T-helper 22 cell (primary cell): ENCODE measurements around the gene HLA-A.

ENCODE experiments used
- DNase-seq: peaks from one replicate; pipeline ENCODE4 v3.0.0-alpha.2; 2020; ENCODE audit warnings: low read depth

The HLA-A gene

DNA sequence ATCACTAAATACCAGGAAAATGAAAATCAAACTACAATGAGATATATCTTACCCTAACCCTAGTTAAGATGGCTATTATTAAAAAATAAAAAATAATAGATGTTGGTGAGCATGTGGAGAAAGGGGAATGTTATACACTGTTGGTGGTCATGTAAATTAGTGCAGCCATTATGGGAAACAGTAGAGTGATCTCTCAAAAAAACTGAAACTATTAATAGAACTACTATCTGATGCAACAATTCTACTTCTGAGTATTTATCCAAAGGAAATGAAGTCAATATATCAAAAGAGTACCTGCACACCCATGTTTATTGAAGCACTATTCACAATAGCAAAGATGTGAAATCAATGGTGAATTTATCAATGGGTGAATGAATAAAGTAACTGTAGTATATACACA, 48.6 kb downstream of the HLA-A start:
- DNase-seq: no peak

DNA sequence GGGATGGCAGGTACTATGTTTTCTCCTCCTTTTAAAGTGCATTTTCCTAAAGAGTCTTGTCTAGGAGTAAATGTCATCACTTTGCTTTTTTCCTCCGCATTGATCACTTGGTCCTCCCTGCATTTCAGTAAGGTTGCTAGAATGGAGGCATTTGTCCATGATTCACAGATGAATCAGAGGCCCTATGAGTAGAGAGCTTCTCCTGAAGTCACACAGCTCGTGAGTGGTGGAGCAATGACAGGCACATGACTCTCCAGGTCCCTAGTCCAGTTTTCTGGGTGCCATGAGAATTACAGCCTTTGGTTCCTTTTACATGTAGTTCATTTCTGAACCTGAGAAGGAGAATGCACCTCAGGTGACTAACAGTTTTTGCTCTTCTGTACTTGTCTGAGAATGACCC, 50.5 kb downstream of the HLA-A start:
- DNase-seq: no peak

DNA sequence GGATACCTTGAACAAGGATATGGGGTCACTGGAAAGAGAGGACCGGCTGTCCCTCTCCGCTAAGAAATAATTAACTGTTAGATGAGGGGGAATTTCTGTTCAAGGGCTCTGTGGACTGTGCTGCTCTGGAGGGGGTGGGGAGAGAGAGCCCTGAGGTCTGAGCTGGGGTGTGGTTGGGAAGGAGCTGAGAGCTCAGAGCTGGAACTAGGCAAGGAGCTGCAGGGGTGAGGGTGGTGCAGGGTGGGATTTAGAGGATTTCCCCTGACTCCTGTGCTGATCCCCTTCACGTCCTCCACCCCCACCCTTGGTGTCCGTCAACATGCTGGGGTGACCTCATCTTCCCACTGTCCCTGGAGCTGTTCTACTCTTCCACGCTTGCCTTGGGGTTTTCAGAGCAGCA, 52.5 kb downstream of the HLA-A start:
- no peak for DNase-seq

DNA sequence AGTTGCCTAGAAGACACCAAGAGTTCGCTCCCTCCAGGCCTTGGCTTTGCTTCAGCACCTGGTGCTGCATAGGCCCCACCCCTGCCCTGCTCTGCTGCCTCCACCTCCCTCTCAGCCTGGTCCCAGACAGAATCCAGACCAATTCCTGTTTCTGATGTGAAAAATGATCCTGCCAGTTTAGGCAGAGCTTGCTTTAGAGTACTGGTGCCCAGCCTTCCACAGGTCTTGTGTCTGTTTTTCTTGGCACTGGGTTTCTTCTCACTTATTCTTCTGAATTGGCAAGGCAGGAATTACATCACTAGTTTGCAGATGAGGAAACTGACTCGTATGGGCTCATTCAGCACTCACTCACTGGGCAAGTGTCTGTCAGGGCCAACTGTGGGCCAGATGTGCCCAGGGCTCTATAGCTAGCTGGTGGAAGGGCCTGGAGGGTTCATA, 53.0 kb downstream of the HLA-A start:
- no peak for DNase-seq
